ENCODE measurements around the gene MAPK6. TPM values are rescaled to one million over a fixed set of nuclear protein-coding genes. Genes with fewer than 3 reads are reported as not detected.
A peak's percentile ranks its signal among the peaks of the same experiment; 100 is the strongest.
"Not testable (repeated sequence)": the region's sequence is repeated elsewhere in the genome, so short reads cannot be mapped to it uniquely, and the experiment has no call there.

Gene MAPK6
- total RNA-seq, 1 experiment from 2014 or later: 92.1 TPM

- DNase-seq (ENCODE audit: low spot score): no peak
Measured at GRCh38 chr15:52042051-52042851, 23.2 kb downstream of the MAPK6 start.

- DNase-seq (ENCODE audit: low spot score): not testable (repeated sequence)
Measured at GRCh38 chr15:52045795-52046298, 26.8 kb downstream of the MAPK6 start.

- DNase-seq (ENCODE audit: low spot score): not testable (repeated sequence)
Measured at GRCh38 chr15:52046552-52046951, 27.5 kb downstream of the MAPK6 start.

GRCh38 chr15:52050416-52050815, 31.4 kb downstream of the MAPK6 start:
- DNase-seq (ENCODE audit: low spot score): peak; percentile 56

GRCh38 chr15:52052066-52052935, 33.3 kb downstream of the MAPK6 start:
- DNase-seq (ENCODE audit: low spot score): no peak

- peak; percentile 15 for DNase-seq (ENCODE audit: low spot score)
Measured at GRCh38 chr15:52054381-52054780, 35.4 kb downstream of the MAPK6 start.

- DNase-seq (ENCODE audit: low spot score): not testable (repeated sequence)
Measured at GRCh38 chr15:52054858-52055257, 35.8 kb downstream of the MAPK6 start.

- no peak for DNase-seq (ENCODE audit: low spot score)
Measured at GRCh38 chr15:52056001-52056400, 37.0 kb downstream of the MAPK6 start.

GRCh38 chr15:52056496-52056895, 37.5 kb downstream of the MAPK6 start:
- no peak for DNase-seq (ENCODE audit: low spot score)

- no peak for DNase-seq (ENCODE audit: low spot score)
Measured at GRCh38 chr15:52057996-52058395, 39.0 kb downstream of the MAPK6 start.

GRCh38 chr15:52060501-52060900, 41.5 kb downstream of the MAPK6 start:
- no peak for DNase-seq (ENCODE audit: low spot score)

GRCh38 chr15:52066842-52067544, 48.0 kb downstream of the MAPK6 start:
- DNase-seq (ENCODE audit: low spot score): no peak

- DNase-seq (ENCODE audit: low spot score): no peak
Measured at GRCh38 chr15:52067545-52067926, 48.5 kb downstream of the MAPK6 start.

GRCh38 chr15:52068004-52068615, 49.1 kb downstream of the MAPK6 start:
- DNase-seq (ENCODE audit: low spot score): no peak

GRCh38 chr15:52069559-52069958, 50.5 kb downstream of the MAPK6 start:
- no peak for DNase-seq (ENCODE audit: low spot score)

- no peak for DNase-seq (ENCODE audit: low spot score)
Measured at GRCh38 chr15:52071570-52071969, 52.6 kb downstream of the MAPK6 start.

- peak; percentile 74 for DNase-seq (ENCODE audit: low spot score)
Measured at GRCh38 chr15:52076889-52077781, 58.1 kb downstream of the MAPK6 start.

GRCh38 chr15:52078197-52078875, 59.3 kb downstream of the MAPK6 start:
- DNase-seq (ENCODE audit: low spot score): no peak

GRCh38 chr15:52078876-52079700, 60.1 kb downstream of the MAPK6 start:
- DNase-seq (ENCODE audit: low spot score): peak; percentile 30

Data from A172 (cell line).